ENCODE results near the gene RHOA.

DNA sequence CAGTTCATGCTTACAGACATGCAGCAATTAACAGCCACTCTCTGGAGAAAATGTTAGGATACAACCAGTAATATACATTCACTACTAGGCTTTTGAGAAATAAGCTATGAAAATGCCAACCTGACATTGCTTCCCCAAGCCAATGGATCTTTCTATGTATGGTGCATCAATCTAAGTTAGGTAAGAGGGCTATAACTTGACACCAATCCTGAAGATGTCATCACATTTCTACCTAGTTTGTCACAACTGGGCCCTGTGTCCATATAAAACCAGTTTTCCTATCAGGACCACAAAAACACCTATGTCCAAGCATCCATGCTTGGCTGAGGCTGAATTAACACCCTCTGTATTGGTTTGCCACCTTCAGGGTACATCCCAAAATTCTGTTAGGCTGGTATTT is 39.8 kb downstream of the RHOA start:
- TF ChIP-seq, protein P1, sequence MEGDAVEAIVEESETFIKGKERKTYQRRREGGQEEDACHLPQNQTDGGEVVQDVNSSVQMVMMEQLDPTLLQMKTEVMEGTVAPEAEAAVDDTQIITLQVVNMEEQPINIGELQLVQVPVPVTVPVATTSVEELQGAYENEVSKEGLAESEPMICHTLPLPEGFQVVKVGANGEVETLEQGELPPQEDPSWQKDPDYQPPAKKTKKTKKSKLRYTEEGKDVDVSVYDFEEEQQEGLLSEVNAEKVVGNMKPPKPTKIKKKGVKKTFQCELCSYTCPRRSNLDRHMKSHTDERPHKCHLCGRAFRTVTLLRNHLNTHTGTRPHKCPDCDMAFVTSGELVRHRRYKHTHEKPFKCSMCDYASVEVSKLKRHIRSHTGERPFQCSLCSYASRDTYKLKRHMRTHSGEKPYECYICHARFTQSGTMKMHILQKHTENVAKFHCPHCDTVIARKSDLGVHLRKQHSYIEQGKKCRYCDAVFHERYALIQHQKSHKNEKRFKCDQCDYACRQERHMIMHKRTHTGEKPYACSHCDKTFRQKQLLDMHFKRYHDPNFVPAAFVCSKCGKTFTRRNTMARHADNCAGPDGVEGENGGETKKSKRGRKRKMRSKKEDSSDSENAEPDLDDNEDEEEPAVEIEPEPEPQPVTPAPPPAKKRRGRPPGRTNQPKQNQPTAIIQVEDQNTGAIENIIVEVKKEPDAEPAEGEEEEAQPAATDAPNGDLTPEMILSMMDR (IDR thresholded peaks at IDR 0.05 in 4 of 5, conservative IDR thresholded peaks at IDR 0.05 in 1 of 5), result no peak
- no peak for TF ChIP-seq POLR2A (IDR thresholded peaks at IDR 0.05)

Measured in gastrocnemius medialis (tissue), 4 donors.